Fibroblast of lung (primary cell): Measurements from ENCODE around the gene RNF212.

Source experiments
- EZH2 ChIP-seq: IDR thresholded peaks from 2 replicates; pipeline ENCODE4 v1.5.1; 2012; ENCODE audit warnings: low read length, control low read depth, mild to moderate bottlenecking; ENCODE audit errors: missing control alignments
- TF ChIP-seq, protein P1 (sequence below), 2 donors: IDR thresholded peaks in 1 of 2; conservative IDR thresholded peaks in 1 of 2; 1 replicate in 1 of 2; 2 replicates in 1 of 2; pipeline ENCODE4 v1.5.1; 2011 to 2012; ENCODE audit warnings: low read length in 2 of 2, control low read depth in 1 of 2, inconsistent platforms in 1 of 2, low read depth in 1 of 2, mild to moderate bottlenecking in 1 of 2

DNA sequence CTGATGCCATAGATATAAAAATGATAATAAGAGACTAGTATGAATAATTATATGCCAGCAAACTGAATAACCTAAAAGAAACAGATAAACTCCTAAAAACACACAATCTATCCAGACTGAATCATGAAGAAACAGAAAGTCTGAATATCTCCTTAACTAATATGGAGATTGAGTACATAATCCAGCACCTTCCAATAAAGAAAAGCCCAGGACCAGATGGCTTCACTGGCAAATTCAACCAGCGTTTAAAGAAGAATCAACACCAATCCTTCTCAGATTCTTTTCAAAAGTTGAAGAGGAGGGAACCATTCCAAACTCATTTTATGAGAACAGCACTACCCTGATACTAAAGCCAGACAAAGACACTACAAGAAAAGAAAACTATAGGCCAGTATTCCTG, 26.5 kb upstream of the RNF212 start:
- TF ChIP-seq EZH2, result no peak
- TF ChIP-seq, protein P1, sequence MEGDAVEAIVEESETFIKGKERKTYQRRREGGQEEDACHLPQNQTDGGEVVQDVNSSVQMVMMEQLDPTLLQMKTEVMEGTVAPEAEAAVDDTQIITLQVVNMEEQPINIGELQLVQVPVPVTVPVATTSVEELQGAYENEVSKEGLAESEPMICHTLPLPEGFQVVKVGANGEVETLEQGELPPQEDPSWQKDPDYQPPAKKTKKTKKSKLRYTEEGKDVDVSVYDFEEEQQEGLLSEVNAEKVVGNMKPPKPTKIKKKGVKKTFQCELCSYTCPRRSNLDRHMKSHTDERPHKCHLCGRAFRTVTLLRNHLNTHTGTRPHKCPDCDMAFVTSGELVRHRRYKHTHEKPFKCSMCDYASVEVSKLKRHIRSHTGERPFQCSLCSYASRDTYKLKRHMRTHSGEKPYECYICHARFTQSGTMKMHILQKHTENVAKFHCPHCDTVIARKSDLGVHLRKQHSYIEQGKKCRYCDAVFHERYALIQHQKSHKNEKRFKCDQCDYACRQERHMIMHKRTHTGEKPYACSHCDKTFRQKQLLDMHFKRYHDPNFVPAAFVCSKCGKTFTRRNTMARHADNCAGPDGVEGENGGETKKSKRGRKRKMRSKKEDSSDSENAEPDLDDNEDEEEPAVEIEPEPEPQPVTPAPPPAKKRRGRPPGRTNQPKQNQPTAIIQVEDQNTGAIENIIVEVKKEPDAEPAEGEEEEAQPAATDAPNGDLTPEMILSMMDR (conservative IDR thresholded peaks at IDR 0.05 in 1 of 2, IDR thresholded peaks at IDR 0.05 in 1 of 2; ENCODE audit: low read depth in 1 of 2, low read length in 2 of 2), result no peak
